Measurements from ENCODE around the gene RRH.

The RRH gene

GRCh38 chr4:109879636-109880314, 52.0 kb downstream of the RRH start:
- DNase-seq (ENCODE audit: extremely low read depth in 1 of 2, low read depth in 1 of 2) = no peak

- DNase-seq (ENCODE audit: extremely low read depth in 1 of 2, low read depth in 1 of 2) = no peak
Observed at GRCh38 chr4:109886303-109886702, 58.5 kb downstream of the RRH start.

- DNase-seq (ENCODE audit: extremely low read depth in 1 of 2, low read depth in 1 of 2) = no peak
Observed at GRCh38 chr4:109887071-109887470, 59.3 kb downstream of the RRH start.

GRCh38 chr4:109890076-109890475, 62.3 kb downstream of the RRH start:
- no peak for DNase-seq (ENCODE audit: extremely low read depth in 1 of 2, low read depth in 1 of 2)
